HCT116 (cell line): ENCODE measurements around the gene SVEP1. TPM values are rescaled to one million over a fixed set of nuclear protein-coding genes. Genes with fewer than 3 reads are reported as not detected.

Experiments
- ATAC-seq: fragments of 200-7000 bp; cut with Tn5 transposase; 2 replicates; pipeline ENCODE4 v1.9.1; 2020; ENCODE audit warnings: mild to moderate bottlenecking, moderate library complexity
- BruUV-seq: library from RNA; stranded (reverse); fragments of 400-500 nt; replicated peaks from 2 replicates; lab custom pipeline; 2021; lab: Mats Ljungman, UMichigan
- CTCF ChIA-PET: fragments of 300-600 bp; sonication (Branson Sonifier 250); formaldehyde crosslinking; loops from one replicate; lab custom pipeline; 2021; ENCODE audit warnings: antibody characterized with exemption; lab: Charles Lee
- POLR2A ChIA-PET: fragments of 300-600, 350-600 bp; sonication (Branson Sonifier 250); formaldehyde crosslinking; loops from one replicate; lab custom pipeline; 2021; ENCODE audit warnings: antibody characterized with exemption; lab: Charles Lee
- RAD21 ChIA-PET, 2 experiments: fragments of 300-600 bp; sonication (Branson Sonifier 250); formaldehyde crosslinking; loops; one replicate each; lab custom pipeline; 2023; ENCODE audit warnings: low total read pairs in 2 of 2; ENCODE audit not compliant: uncharacterized antibody in 2 of 2, unreplicated experiment in 2 of 2, low non-redundant PET in 1 of 2; lab: Charles Lee
- DNase-seq: peaks from one replicate; pipeline ENCODE4 v3.0.0-alpha.2; 2010; ENCODE audit warnings: low read depth, low spot score
- H2AFZ ChIP-seq: fragments of 200-600 bp; shearing (Covaris generic), sonication (generic); 2 replicates; pipeline ENCODE4 v1.6.1; 2017; ENCODE audit warnings: low read depth, mixed run types, mixed read lengths, antibody characterized with exemption, low read length; ENCODE audit not compliant: poor library complexity, severe bottlenecking
- H3K27ac ChIP-seq: 2 replicates; pipeline ENCODE4 v1.5.1; 2012; ENCODE audit warnings: low read depth, low read length
- H3K27me3 ChIP-seq: fragments of 200-600 bp; sonication (generic); 2 replicates; pipeline ENCODE4 v1.6.1; 2016; ENCODE audit warnings: mixed run types, low read length, mixed read lengths; ENCODE audit not compliant: insufficient read depth
- H3K36me3 ChIP-seq, 2 experiments: fragments of 200-500 bp in 1 of 2; fragments of 200-600 bp in 1 of 2; sonication (Bioruptor generic) in 1 of 2; sonication (generic) in 1 of 2; 2 replicates each; pipeline versions ENCODE4 v1.5.1 to v1.6.1; 2014 to 2016; ENCODE audit warnings: low read length in 2 of 2, inconsistent platforms in 1 of 2, mixed read lengths in 1 of 2, mixed run types in 1 of 2; ENCODE audit not compliant: insufficient read depth in 2 of 2, control insufficient read depth in 1 of 2
- H3K4me1 ChIP-seq, 2 experiments: fragments of 200-600 bp in 1 of 2; sonication (generic) in 1 of 2; 2 replicates each; pipeline versions ENCODE4 v1.5.1 to v1.6.1; 2012 to 2017; ENCODE audit warnings: low read length in 2 of 2, inconsistent platforms in 1 of 2, mild to moderate bottlenecking in 1 of 2, mixed read lengths in 1 of 2, mixed run types in 1 of 2, moderate library complexity in 1 of 2; ENCODE audit not compliant: insufficient read depth in 2 of 2, control insufficient read depth in 1 of 2
- H3K4me2 ChIP-seq: fragments of 200-600 bp; sonication (generic); 2 replicates; pipeline ENCODE4 v1.6.1; 2017; ENCODE audit warnings: mixed run types, low read length, mixed read lengths
- H3K4me3 ChIP-seq, 2 experiments: fragments of 200-600 bp in 1 of 2; sonication (generic) in 1 of 2; replicated peaks in 1 of 2; 2 replicates each; pipeline ENCODE4 v1.5.1; 2011 to 2016; ENCODE audit warnings: low read length in 2 of 2, control low read depth in 1 of 2, low read depth in 1 of 2, mild to moderate bottlenecking in 1 of 2, mixed read lengths in 1 of 2, mixed run types in 1 of 2
- H3K79me2 ChIP-seq: fragments of 200-600 bp; sonication (generic); 2 replicates; pipeline ENCODE4 v1.6.1; 2017; ENCODE audit warnings: mild to moderate bottlenecking, mixed run types, low read length, moderate library complexity, mixed read lengths; ENCODE audit not compliant: insufficient read depth
- H3K9ac ChIP-seq: fragments of 200-600 bp; sonication (generic); 2 replicates; pipeline ENCODE4 v1.6.1; 2016; ENCODE audit warnings: low read length, mixed read lengths
- H3K9me2 ChIP-seq: fragments of 200-600 bp; sonication (generic), shearing (Covaris generic); 2 replicates; pipeline ENCODE4 v1.6.1; 2017; ENCODE audit warnings: mixed run types, mild to moderate bottlenecking, moderate library complexity; ENCODE audit not compliant: insufficient read depth
- H3K9me3 ChIP-seq, 2 experiments: fragments of 200-500 bp in 1 of 2; fragments of 200-600 bp in 1 of 2; sonication (Bioruptor generic) in 1 of 2; sonication (generic) in 1 of 2; 2 replicates each; pipeline ENCODE4 v1.6.1; 2014 to 2017; ENCODE audit warnings: low read length in 2 of 2, mixed read lengths in 2 of 2, inconsistent platforms in 1 of 2, low read depth in 1 of 2, mild to moderate bottlenecking in 1 of 2, mixed run types in 1 of 2, moderate library complexity in 1 of 2; ENCODE audit not compliant: control insufficient read depth in 1 of 2, insufficient read depth in 1 of 2
- H4K20me1 ChIP-seq: fragments of 200-600 bp; sonication (generic), shearing (Covaris generic); 2 replicates; pipeline ENCODE4 v1.6.1; 2017; ENCODE audit warnings: mixed run types, mild to moderate bottlenecking, moderate library complexity; ENCODE audit not compliant: insufficient read depth
- CBX3 ChIP-seq: IDR thresholded peaks from 2 replicates; pipeline ENCODE4 v1.6.1; 2012; ENCODE audit warnings: low read depth
- CEBPB ChIP-seq: IDR thresholded peaks from 2 replicates; pipeline ENCODE4 v1.6.1; 2012; ENCODE audit warnings: low read depth
- EGR1 ChIP-seq: IDR thresholded peaks from 2 replicates; pipeline ENCODE4 v1.6.1; 2012; ENCODE audit warnings: low read depth
- ELF1 ChIP-seq: IDR thresholded peaks from 2 replicates; pipeline ENCODE4 v1.6.1; 2012; ENCODE audit warnings: low read depth, borderline replicate concordance
- EZH2phosphoT487 ChIP-seq: fragments of 200-600 bp; IDR thresholded peaks from 2 replicates; pipeline ENCODE4 v1.6.1; 2018; ENCODE audit warnings: antibody characterized with exemption, borderline replicate concordance
- JUND ChIP-seq: IDR thresholded peaks from 2 replicates; pipeline ENCODE4 v1.6.1; 2012
- POLR2A ChIP-seq: IDR thresholded peaks from 2 replicates; pipeline ENCODE4 v1.7.0; 2011; ENCODE audit warnings: borderline replicate concordance; ENCODE audit not compliant: insufficient read depth, insufficient read length; ENCODE audit errors: extremely low read depth
- POLR2AphosphoS5 ChIP-seq: IDR thresholded peaks from 2 replicates; pipeline ENCODE4 v1.6.1; 2011; ENCODE audit warnings: mild to moderate bottlenecking, low read depth, low read length, moderate library complexity
- SIN3A ChIP-seq: IDR thresholded peaks from 2 replicates; pipeline ENCODE4 v1.6.1; 2012; ENCODE audit warnings: low read depth
- ZFX ChIP-seq: fragments of 450-650 bp; IDR thresholded peaks from 2 replicates; pipeline ENCODE4 v1.6.1; 2017
- intact Hi-C: fragments of 100-400 bp; cut with micrococcal nuclease; formaldehyde crosslinking; loops from 2 replicates; pipeline ENCODE4 v1.10.0; 2022
- total RNA-seq: library from RNA; stranded (reverse); gene quantifications from one replicate; pipeline ENCODE4 v1.2.1, GENCODE V29; 2021; ENCODE audit not compliant: unreplicated experiment
- TF ChIP-seq, protein P1 (sequence below): IDR thresholded peaks from 2 replicates; pipeline ENCODE4 v1.6.1; 2012
- TF ChIP-seq, protein P2 (sequence below): IDR thresholded peaks from 2 replicates; pipeline ENCODE4 v1.6.1; 2012; ENCODE audit warnings: low read depth
- TF ChIP-seq, protein P3 (sequence below): IDR thresholded peaks from 2 replicates; pipeline ENCODE4 v1.6.1; 2011; ENCODE audit warnings: mild to moderate bottlenecking, low read length, moderate library complexity; ENCODE audit not compliant: insufficient replicate concordance; ENCODE audit errors: extremely low read depth
- TF ChIP-seq, protein P4 (sequence below), 3 experiments: fragments of 200-600 bp in 1 of 3; sonication (generic) in 1 of 3; IDR thresholded peaks in 2 of 3; conservative IDR thresholded peaks in 1 of 3; 2 replicates each; pipeline ENCODE4 v1.5.1; 2012 to 2017; ENCODE audit warnings: low read depth in 2 of 3, low read length in 2 of 3, antibody characterized with exemption in 1 of 3, borderline replicate concordance in 1 of 3, control low read depth in 1 of 3, mild to moderate bottlenecking in 1 of 3, mixed read lengths in 1 of 3, mixed run types in 1 of 3, moderate library complexity in 1 of 3; ENCODE audit not compliant: insufficient read depth in 1 of 3

The SVEP1 gene
- total RNA-seq, 1 experiment from 2014 or later = 0.15 TPM

DNA sequence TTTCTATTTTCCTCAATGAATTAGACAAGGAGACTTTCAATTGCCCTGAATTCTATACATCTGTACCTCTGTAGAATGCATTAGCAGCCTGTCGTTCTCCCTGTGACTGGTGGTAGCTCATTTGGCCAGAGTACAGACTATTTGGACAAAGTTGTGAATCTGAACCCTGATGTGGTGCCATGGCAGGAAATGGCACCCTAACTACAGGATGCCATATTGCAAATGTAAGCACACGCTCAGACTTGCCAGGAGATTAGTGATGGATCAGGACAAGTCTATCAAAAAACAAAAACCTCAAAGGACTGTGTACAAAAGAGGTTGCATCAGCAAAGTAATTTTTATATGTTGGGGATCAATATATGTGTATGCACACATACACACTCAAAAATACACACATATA, 58.3 kb downstream of the SVEP1 start:
- Histone ChIP-seq H3K79me2 (no peaks in the 10 kb centered on the region), H3K9me3 (no peaks in the 10 kb centered on the region), H3K9me2 (no peaks in the 10 kb centered on the region), H3K4me3 (no peak overlapping the region), H3K9ac (no peak overlapping the region), H3K27me3 (no peaks in the 10 kb centered on the region), H3K27ac (no peak overlapping the region), H3K4me1 (no peaks in the 10 kb centered on the region), H3K36me3 (no peaks in the 10 kb centered on the region), H4K20me1 (no peaks in the 10 kb centered on the region), H2AFZ (no peak overlapping the region), H3K4me2 (no peak overlapping the region)
- DNase-seq = no peak
- no peak for ATAC-seq
- intact Hi-C loops = no loop called here
- BruUV-seq = no TSS peak
- ChIA-PET POLR2A (no interaction called here), RAD21 (no interaction called here), CTCF (no interaction called here)
- TF ChIP-seq, protein P1, sequence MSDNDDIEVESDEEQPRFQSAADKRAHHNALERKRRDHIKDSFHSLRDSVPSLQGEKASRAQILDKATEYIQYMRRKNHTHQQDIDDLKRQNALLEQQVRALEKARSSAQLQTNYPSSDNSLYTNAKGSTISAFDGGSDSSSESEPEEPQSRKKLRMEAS = no peak
- TF ChIP-seq, protein P2, sequence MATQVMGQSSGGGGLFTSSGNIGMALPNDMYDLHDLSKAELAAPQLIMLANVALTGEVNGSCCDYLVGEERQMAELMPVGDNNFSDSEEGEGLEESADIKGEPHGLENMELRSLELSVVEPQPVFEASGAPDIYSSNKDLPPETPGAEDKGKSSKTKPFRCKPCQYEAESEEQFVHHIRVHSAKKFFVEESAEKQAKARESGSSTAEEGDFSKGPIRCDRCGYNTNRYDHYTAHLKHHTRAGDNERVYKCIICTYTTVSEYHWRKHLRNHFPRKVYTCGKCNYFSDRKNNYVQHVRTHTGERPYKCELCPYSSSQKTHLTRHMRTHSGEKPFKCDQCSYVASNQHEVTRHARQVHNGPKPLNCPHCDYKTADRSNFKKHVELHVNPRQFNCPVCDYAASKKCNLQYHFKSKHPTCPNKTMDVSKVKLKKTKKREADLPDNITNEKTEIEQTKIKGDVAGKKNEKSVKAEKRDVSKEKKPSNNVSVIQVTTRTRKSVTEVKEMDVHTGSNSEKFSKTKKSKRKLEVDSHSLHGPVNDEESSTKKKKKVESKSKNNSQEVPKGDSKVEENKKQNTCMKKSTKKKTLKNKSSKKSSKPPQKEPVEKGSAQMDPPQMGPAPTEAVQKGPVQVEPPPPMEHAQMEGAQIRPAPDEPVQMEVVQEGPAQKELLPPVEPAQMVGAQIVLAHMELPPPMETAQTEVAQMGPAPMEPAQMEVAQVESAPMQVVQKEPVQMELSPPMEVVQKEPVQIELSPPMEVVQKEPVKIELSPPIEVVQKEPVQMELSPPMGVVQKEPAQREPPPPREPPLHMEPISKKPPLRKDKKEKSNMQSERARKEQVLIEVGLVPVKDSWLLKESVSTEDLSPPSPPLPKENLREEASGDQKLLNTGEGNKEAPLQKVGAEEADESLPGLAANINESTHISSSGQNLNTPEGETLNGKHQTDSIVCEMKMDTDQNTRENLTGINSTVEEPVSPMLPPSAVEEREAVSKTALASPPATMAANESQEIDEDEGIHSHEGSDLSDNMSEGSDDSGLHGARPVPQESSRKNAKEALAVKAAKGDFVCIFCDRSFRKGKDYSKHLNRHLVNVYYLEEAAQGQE = no peak
- no peak for TF ChIP-seq ELF1
- no peak for TF ChIP-seq POLR2A
- no peak for TF ChIP-seq CBX3
- TF ChIP-seq ZFX = no peak
- TF ChIP-seq, protein P3, sequence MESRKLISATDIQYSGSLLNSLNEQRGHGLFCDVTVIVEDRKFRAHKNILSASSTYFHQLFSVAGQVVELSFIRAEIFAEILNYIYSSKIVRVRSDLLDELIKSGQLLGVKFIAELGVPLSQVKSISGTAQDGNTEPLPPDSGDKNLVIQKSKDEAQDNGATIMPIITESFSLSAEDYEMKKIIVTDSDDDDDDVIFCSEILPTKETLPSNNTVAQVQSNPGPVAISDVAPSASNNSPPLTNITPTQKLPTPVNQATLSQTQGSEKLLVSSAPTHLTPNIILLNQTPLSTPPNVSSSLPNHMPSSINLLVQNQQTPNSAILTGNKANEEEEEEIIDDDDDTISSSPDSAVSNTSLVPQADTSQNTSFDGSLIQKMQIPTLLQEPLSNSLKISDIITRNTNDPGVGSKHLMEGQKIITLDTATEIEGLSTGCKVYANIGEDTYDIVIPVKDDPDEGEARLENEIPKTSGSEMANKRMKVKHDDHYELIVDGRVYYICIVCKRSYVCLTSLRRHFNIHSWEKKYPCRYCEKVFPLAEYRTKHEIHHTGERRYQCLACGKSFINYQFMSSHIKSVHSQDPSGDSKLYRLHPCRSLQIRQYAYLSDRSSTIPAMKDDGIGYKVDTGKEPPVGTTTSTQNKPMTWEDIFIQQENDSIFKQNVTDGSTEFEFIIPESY = no peak
- TF ChIP-seq SIN3A = no peak
- no peak for TF ChIP-seq JUND
- no peak for TF ChIP-seq CEBPB
- TF ChIP-seq EGR1 = no peak
- TF ChIP-seq, protein P4, sequence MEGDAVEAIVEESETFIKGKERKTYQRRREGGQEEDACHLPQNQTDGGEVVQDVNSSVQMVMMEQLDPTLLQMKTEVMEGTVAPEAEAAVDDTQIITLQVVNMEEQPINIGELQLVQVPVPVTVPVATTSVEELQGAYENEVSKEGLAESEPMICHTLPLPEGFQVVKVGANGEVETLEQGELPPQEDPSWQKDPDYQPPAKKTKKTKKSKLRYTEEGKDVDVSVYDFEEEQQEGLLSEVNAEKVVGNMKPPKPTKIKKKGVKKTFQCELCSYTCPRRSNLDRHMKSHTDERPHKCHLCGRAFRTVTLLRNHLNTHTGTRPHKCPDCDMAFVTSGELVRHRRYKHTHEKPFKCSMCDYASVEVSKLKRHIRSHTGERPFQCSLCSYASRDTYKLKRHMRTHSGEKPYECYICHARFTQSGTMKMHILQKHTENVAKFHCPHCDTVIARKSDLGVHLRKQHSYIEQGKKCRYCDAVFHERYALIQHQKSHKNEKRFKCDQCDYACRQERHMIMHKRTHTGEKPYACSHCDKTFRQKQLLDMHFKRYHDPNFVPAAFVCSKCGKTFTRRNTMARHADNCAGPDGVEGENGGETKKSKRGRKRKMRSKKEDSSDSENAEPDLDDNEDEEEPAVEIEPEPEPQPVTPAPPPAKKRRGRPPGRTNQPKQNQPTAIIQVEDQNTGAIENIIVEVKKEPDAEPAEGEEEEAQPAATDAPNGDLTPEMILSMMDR (IDR thresholded peaks at IDR 0.05 in 2 of 3, conservative IDR thresholded peaks at IDR 0.05 in 1 of 3; ENCODE audit: borderline replicate concordance in 1 of 3, insufficient read depth in 1 of 3, low read depth in 2 of 3, low read length in 2 of 3) = no peak
- TF ChIP-seq EZH2phosphoT487 = no peak
- TF ChIP-seq POLR2AphosphoS5 = no peak
